Cardiac septum (tissue), 1 donor: Measurements from ENCODE around the gene FBH1. TPM values are rescaled to one million over a fixed set of nuclear protein-coding genes. Genes with fewer than 3 reads are reported as not detected.

ENCODE experiments used
- DNase-seq: peaks from one replicate; pipeline ENCODE4 v3.0.0-alpha.2; 2020; ENCODE audit warnings: low spot score
- intact Hi-C: fragments of 100-400 bp; cut with DNase I; formaldehyde crosslinking; loops from one replicate; pipeline ENCODE4 v1.14.0; 2022
- total RNA-seq: library from RNA; stranded (reverse); fragmentation: NEBNext Ultra II Directional; extraction: Animal tissue kit (Norgen Biotek cat#: 25700); gene quantifications from one replicate; pipeline ENCODE4 v1.2.1, GENCODE V29; 2021
- donor health status: DM: no; HTN: no; CAD: no.

The FBH1 gene
- total RNA-seq, 1 donor from 2014 or later = 73.8 TPM

DNA sequence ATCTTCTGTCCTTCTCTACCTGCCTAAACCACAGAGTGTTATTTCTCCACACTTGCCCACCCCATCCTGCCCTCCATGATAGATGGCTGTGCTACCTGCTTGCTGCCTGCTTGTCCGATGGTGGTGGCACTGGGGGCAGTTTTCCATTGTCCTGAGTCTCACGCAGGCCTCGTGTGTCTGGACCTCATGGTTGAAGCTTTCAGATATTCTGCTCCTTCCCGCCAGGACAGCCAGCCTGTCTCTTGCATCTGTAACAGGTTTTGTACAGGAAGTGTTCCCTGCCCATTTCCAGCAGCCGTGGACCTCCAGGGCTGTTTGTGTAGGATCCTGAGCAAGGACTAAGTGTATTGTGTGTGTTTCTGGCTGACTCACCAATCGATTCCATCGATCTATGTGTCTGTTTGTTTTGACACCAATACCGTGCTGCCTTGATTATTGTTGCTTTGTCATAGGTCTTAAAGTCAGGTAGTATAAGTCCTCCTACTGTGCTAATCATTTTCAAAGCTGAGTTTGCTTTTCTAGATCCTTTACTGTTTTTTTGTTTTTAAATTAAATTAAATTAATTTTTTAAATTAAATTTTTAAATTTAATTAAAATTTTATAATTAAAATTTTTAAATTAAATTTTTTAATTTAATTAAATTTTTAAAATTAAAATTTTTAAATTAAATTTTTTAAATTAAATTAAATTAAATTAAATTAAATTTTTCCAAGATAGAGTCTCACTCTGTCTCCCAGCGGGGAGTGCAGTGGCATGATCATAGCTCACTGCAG, 78.8 kb downstream of the FBH1 start:
- peak; percentile 29 for DNase-seq
- intact Hi-C loops = no loop called here

- no peak for DNase-seq
- intact Hi-C loops = no loop called here
Measured at GRCh38 chr10:5970066-5970465, 80.0 kb downstream of the FBH1 start.

GRCh38 chr10:5970527-5970926, 80.5 kb downstream of the FBH1 start:
- intact Hi-C loops = no loop called here
- DNase-seq = no peak

DNA sequence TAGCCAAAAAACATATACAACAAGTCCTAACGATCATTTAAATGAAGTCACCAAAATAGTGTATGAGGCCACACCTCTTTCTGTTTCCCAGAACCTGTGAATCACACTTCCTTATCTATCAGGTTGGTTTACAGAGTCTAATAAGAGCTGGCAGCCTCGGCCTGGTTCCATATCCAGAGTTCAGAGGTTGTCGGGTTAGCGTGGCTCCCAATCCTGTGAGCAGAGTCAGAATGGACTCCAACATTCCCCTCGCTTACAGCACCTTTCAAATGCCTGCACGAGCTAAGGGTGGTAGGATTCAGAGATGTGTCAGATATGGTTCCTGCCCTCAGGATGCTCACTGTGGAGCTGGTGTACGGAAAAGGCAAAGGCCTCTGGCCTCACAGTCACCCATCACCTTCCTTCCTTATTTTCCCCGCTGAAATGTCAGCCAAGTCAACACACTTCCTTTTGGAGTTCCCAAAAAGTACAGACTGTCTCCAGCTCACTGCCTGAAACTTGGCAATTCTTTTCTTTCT, 81.3 kb downstream of the FBH1 start:
- intact Hi-C loops = no loop called here
- peak; percentile 71 for DNase-seq

DNA sequence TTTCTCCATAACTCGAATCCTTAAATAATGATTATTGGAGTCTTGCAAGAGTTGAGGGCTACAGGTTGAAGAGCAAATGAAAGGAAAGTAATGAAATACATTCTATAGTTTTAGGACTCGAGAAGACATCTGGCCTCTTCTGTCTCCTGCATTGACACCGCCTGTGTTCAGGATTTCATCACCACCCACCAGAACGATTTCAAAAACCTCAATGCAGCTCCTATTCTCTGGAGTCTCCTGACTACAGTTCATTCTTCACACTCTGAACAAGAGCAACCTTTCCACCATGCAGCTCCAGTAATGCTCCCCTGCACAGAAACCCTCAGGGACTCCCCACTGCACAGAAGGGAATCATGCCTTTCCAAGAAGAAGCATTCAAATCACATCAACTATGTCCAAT, 81.8 kb downstream of the FBH1 start:
- DNase-seq = no peak
- intact Hi-C loops = loop anchor here (2.0 kb wide), 1 partner anchor 81 kb away; no protein-coding TSS in a partner anchor

DNA sequence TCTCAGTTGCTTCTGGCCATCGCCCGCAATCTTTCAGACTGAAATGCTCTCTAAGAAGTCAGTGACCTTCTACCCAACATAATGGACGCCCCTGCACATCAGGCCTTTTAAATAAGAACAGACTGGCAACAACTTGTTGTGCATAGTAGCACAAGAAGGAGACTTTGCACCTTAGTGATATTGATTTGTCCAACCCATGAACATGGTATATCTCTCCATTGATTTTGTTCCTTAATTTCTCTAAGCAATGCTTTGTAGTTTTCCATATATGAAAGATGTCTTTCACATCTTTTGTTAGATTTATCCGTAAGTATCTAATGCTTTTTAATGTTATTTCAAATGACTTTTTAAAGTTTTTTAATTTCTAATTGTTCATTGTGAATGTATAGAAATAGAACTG, 83.0 kb downstream of the FBH1 start:
- intact Hi-C loops = loop anchor here (2.0 kb wide), 1 partner anchor 80 kb away; no protein-coding TSS in a partner anchor
- DNase-seq = no peak

DNA sequence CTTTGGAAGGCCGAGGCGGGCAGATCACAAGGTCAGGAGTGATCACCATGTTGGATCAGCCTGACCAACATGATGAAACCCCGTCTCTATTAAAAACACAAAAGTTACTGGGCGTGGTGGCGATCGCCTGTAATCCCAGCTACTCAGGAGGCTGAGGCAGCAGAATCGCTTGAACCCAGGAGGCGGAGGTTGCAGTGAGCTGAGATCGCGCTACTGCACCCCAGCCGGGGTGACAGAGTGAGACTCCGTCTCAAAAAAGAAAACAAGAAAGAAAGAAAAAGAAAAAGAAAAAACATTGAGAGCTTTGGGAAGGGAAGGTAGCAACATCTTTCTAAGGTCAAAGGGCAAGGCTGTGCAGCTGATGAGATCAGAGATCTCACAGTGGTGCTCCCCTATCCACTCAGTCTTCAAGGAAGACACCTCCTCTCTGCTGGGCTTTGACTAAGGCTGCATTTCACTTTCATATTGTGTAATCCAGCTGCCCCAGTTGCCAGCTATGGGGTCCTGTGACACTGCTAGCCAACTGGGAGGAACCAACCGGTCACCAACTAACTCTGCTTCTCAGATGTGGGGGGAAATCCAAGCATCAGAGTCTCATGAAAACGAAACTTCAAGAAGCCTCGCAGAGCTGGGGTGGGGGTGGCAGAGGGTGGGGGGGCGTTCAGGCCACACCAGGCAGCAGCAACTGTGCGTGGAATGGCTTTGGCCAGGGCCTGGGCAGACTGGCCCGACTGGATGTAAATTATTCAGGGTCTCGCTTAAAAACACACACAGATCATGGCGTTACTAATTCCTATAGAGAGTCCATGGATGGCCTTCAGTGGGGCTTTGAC, 85.8 kb downstream of the FBH1 start:
- DNase-seq = no peak
- intact Hi-C loops = loop anchor here (2.0 kb wide), 1 partner anchor 29 kb away; no protein-coding TSS in a partner anchor

GRCh38 chr10:5976512-5977470, 86.7 kb downstream of the FBH1 start:
- intact Hi-C loops = loop anchor here (2.0 kb wide), 1 partner anchor 30 kb away; no protein-coding TSS in a partner anchor
- peak; percentile 80 for DNase-seq

DNA sequence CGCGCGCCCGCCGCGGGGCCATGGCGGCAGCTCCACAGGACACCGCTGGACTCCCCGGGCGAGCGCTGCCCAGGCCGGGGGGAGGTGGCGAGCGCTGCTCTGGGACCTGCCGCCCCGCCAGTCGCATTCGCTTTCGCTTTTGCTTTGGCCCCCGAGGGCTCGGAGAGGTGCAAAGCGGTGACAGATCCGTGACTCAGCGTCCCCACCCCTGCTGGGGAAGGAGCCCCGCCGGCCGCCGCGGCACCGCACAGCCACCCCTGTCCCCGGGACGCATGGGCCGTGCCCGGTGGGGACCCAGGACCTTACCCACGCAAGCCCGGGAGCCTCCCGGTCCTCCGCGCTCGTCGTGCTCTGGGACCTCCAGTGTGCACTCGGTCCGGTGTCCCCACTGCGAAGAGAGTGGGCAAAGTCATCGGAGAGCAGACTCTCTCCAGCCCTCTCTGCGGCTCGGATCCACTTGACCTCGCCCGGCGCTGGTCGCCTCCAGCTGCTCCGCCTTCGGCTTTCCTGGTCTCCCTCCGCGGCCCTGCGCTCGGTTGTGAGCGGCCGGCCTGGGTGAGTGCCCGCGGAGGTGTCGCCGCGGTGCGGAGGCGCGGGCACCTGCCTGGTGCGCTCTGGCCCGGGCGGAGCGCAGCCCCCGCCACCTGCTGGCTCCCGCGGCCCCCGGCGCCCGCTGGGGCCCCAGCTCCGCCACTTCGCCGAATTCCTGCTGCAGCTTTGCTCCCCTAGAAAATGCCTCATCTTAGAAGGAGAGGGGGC, 87.6 kb downstream of the FBH1 start, which contains the start of gene IL15RA:
Gene IL15RA (minus strand): TSS at position 73 of the 759 bp plus-strand sequence. CDS start 51 bp downstream, at position 22.
- DNase-seq = peak; percentile 93
- intact Hi-C loops = loop anchor here (2.0 kb wide), 1 partner anchor 31 kb away; no protein-coding TSS in a partner anchor

GRCh38 chr10:5978230-5978489, 88.1 kb downstream of the FBH1 start:
- DNase-seq = no peak
- intact Hi-C loops = no loop called here

GRCh38 chr10:5981529-5981928, 91.5 kb downstream of the FBH1 start:
- intact Hi-C loops = no loop called here
- no peak for DNase-seq

DNA sequence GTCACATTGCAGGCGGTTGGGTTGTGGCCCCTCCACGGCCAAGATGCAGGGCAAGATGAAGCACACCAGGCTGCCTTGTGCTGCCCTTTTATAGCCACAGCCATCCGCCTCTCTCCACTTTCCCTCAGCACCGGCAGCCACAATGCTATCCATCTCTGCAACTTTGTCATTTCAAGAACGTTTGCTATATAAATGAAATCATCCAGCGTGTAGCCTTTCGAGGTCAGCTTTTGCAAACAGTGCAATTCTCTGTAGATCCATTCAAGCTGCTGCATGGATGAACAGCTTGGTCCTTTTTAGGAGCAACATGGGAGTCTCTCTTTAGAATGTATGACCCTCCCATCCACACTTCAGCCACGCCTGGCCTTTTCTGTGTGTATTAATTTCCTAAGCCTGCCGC, 93.7 kb downstream of the FBH1 start:
- intact Hi-C loops = no loop called here
- DNase-seq = no peak

GRCh38 chr10:5985029-5985428, 95.0 kb downstream of the FBH1 start:
- intact Hi-C loops = no loop called here

More at GRCh38 chr10:5985029-5985428, 95.0 kb downstream of the FBH1 start:
- no peak for DNase-seq

Other genes starting within 250 kb of the FBH1 start
- gene ASB13, start 223.6 kb upstream of the FBH1 start, total RNA-seq = 10.2 TPM
- 38.8 TPM for gene TASOR2, start 205.4 kb upstream of the FBH1 start, total RNA-seq
- gene GDI2, start 76.8 kb upstream of the FBH1 start, total RNA-seq = 107 TPM
- 3.9 TPM for gene ANKRD16, start 350 bp upstream of the FBH1 start, total RNA-seq
- gene IL15RA, start 87.3 kb downstream of the FBH1 start, total RNA-seq = 3.9 TPM
- 0.73 TPM for gene IL2RA, start 172.1 kb downstream of the FBH1 start, total RNA-seq
- 70.1 TPM for gene RBM17, start 198.8 kb downstream of the FBH1 start, total RNA-seq